Mesenchymal stem cell (in vitro differentiated cells and primary cell): Measurements from ENCODE around the gene RIPPLY3.

Experiments used
- DNase-seq: peaks from one replicate; pipeline ENCODE4 v3.0.0-alpha.2; 2013
- H2AFZ ChIP-seq: one replicate; pipeline ENCODE4 v1.6.1; 2013; ENCODE audit warnings: low read depth, mild to moderate bottlenecking, control low read depth, inconsistent platforms, low read length, moderate library complexity
- H2AK5ac ChIP-seq: 2 replicates; pipeline ENCODE4 v1.6.1; 2013; ENCODE audit warnings: low read length, moderate library complexity, mild to moderate bottlenecking, inconsistent platforms; ENCODE audit not compliant: severe bottlenecking
- H2BK120ac ChIP-seq: one replicate; pipeline ENCODE4 v1.6.1; 2013; ENCODE audit warnings: low read depth, mild to moderate bottlenecking, inconsistent platforms, low read length, moderate library complexity
- H2BK12ac ChIP-seq, 2 experiments: one replicate each; pipeline ENCODE4 v1.6.1; 2013; ENCODE audit warnings: inconsistent platforms in 2 of 2, low read length in 2 of 2, mild to moderate bottlenecking in 2 of 2, moderate library complexity in 2 of 2, control low read depth in 1 of 2
- H2BK15ac ChIP-seq: one replicate; pipeline ENCODE4 v1.6.1; 2013; ENCODE audit warnings: mild to moderate bottlenecking, low read depth, inconsistent platforms; ENCODE audit not compliant: poor library complexity, severe bottlenecking
- H2BK5ac ChIP-seq: 2 replicates; pipeline ENCODE4 v1.6.1; 2013; ENCODE audit warnings: low read depth, mild to moderate bottlenecking, low read length, control low read depth, inconsistent platforms; ENCODE audit not compliant: poor library complexity, severe bottlenecking
- H3K14ac ChIP-seq, 2 experiments: one replicate each; pipeline ENCODE4 v1.6.1; 2013; ENCODE audit warnings: inconsistent platforms in 2 of 2, low read length in 2 of 2, control low read depth in 1 of 2, mild to moderate bottlenecking in 1 of 2, moderate library complexity in 1 of 2
- H3K18ac ChIP-seq, 2 experiments: one replicate each; pipeline ENCODE4 v1.6.1; 2013; ENCODE audit warnings: inconsistent platforms in 2 of 2, low read length in 2 of 2, control low read depth in 1 of 2, low read depth in 1 of 2, mild to moderate bottlenecking in 1 of 2
- H3K23ac ChIP-seq, 2 experiments: one replicate each; pipeline ENCODE4 v1.6.1; 2013; ENCODE audit warnings: inconsistent platforms in 2 of 2, low read length in 2 of 2, mild to moderate bottlenecking in 2 of 2, moderate library complexity in 2 of 2, control low read depth in 1 of 2
- H3K27ac ChIP-seq: 2 replicates; pipeline ENCODE4 v1.5.1; 2013; ENCODE audit warnings: mild to moderate bottlenecking, moderate library complexity, low read length, control low read depth, inconsistent platforms; ENCODE audit not compliant: poor library complexity, severe bottlenecking
- H3K27me3 ChIP-seq, 2 experiments: 2 replicates each; pipeline versions ENCODE4 v1.6.1 to v1.7.0; 2013; ENCODE audit warnings: low read length in 2 of 2, mild to moderate bottlenecking in 2 of 2, moderate library complexity in 2 of 2, control low read depth in 1 of 2, inconsistent platforms in 1 of 2; ENCODE audit not compliant: control insufficient read depth in 1 of 2, insufficient read depth in 1 of 2
- H3K36me3 ChIP-seq, 2 experiments: 2 replicates each; pipeline versions ENCODE4 v1.6.1 to v1.7.0; 2013; ENCODE audit warnings: low read length in 2 of 2, control low read depth in 1 of 2, inconsistent platforms in 1 of 2, low read depth in 1 of 2, mild to moderate bottlenecking in 1 of 2; ENCODE audit not compliant: insufficient read depth in 2 of 2, control insufficient read depth in 1 of 2
- H3K4ac ChIP-seq, 2 experiments: one replicate each; pipeline ENCODE4 v1.6.1; 2013; ENCODE audit warnings: inconsistent platforms in 2 of 2, low read length in 2 of 2, mild to moderate bottlenecking in 2 of 2, moderate library complexity in 2 of 2, control low read depth in 1 of 2, low read depth in 1 of 2
- H3K4me1 ChIP-seq: 2 replicates; pipeline ENCODE4 v1.6.1; 2013; ENCODE audit warnings: low read depth, low read length, control low read depth; ENCODE audit not compliant: control insufficient read depth, insufficient read depth
- H3K4me2 ChIP-seq: 2 replicates; pipeline ENCODE4 v1.6.1; 2013; ENCODE audit warnings: low read length, mild to moderate bottlenecking, inconsistent platforms; ENCODE audit not compliant: poor library complexity, severe bottlenecking
- H3K4me3 ChIP-seq, 2 experiments: 2 replicates each; pipeline versions ENCODE4 v1.5.1 to v1.7.0; 2013; ENCODE audit warnings: low read length in 2 of 2, mild to moderate bottlenecking in 2 of 2, control low read depth in 1 of 2, low read depth in 1 of 2; ENCODE audit not compliant: insufficient read depth in 1 of 2
- H3K79me1 ChIP-seq: replicated peaks from 2 replicates; pipeline ENCODE4 v1.6.1; 2013; ENCODE audit warnings: mild to moderate bottlenecking, control low read depth, low read length, inconsistent platforms; ENCODE audit not compliant: poor library complexity, severe bottlenecking
- H3K9ac ChIP-seq: 2 replicates; pipeline ENCODE4 v1.7.0; 2013; ENCODE audit warnings: mild to moderate bottlenecking, low read length, moderate library complexity
- H3K9me3 ChIP-seq: 2 replicates; pipeline ENCODE4 v1.7.0; 2013; ENCODE audit warnings: mild to moderate bottlenecking, low read length; ENCODE audit not compliant: control insufficient read depth
- H4K8ac ChIP-seq: one replicate; pipeline ENCODE4 v1.6.1; 2013; ENCODE audit warnings: inconsistent platforms, mild to moderate bottlenecking, low read length, moderate library complexity
- H4K91ac ChIP-seq: one replicate; pipeline ENCODE4 v1.6.1; 2013; ENCODE audit warnings: mild to moderate bottlenecking, low read length, inconsistent platforms
- WGBS: methylation state at CpG from one replicate; pipeline ENCODE4 v1.1.7; 2013; ENCODE audit warnings: mixed read lengths; 5-methylcytosine and 5-hydroxymethylcytosine counted together

The RIPPLY3 gene

DNA sequence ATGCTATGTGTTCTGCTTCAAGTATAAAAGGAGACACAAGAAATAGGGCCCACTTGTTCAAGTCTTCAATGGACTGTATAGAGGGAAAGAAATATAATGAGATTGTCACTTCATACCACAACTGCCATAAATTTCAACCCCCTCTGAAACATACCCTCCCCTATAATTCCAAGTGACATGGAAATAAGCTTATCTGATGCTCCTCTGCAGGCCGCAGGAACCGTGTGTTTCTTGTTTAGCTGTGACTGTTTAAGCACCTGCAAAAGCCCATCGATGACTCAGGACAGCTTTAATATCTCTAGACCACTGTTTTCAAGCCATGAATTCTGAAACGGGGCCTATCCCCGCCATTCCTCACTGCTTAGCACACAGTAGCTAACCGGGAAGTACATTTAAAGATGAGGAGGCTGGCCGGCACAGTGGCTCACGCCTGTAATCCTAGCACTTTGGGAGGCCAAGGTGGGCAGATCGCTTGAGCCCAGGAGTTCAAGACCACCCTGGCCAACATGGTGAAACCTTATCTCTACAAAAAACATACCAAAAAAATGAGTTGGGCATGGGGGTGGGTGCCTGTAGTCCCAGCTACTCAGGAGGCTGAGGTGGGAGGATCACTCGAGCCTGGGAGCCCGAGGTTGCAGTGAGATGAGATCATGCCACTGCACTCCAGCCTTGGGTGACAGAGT, 44.3 kb upstream of the RIPPLY3 start:
- no peak overlapping the region for H4K8ac ChIP-seq
- H2BK15ac ChIP-seq: no peak overlapping the region
- H3K9ac ChIP-seq: no peak overlapping the region
- no peak overlapping the region for H3K23ac ChIP-seq
- no peak overlapping the region for H2BK5ac ChIP-seq
- H2AK5ac ChIP-seq: no peak overlapping the region
- H3K36me3 ChIP-seq: peaks cover 18 to 21% of the 10 kb centered on the region in 2 experiments
- H3K4ac ChIP-seq: no peak overlapping the region
- H3K27ac ChIP-seq: no peak overlapping the region
- no peak overlapping the region for H3K4me3 ChIP-seq
- H4K91ac ChIP-seq: no peak overlapping the region
- H2BK12ac ChIP-seq: no peak overlapping the region
- H3K9me3 ChIP-seq: no peaks in the 10 kb centered on the region
- H2BK120ac ChIP-seq: no peak overlapping the region
- no peak overlapping the region for H2AFZ ChIP-seq
- no peak overlapping the region for H3K14ac ChIP-seq
- no peak overlapping the region for H3K18ac ChIP-seq
- DNase-seq: no peak
- H3K27me3 ChIP-seq: no peaks in the 10 kb centered on the region
- no peak overlapping the region for H3K4me2 ChIP-seq
- 93% methylated on average over 10 of the region's 11 CpGs for WGBS
- peaks cover 20% of the 10 kb centered on the region for H3K79me1 ChIP-seq
- H3K4me1 ChIP-seq: peaks cover 7% of the 10 kb centered on the region

- no peak overlapping the region for H2AK5ac ChIP-seq
- H3K18ac ChIP-seq: no peak overlapping the region
- H3K23ac ChIP-seq: no peak overlapping the region
- H3K9me3 ChIP-seq: no peaks in the 10 kb centered on the region
- H3K4me2 ChIP-seq: no peak overlapping the region
- H3K36me3 ChIP-seq: peaks cover 11 to 19% of the 10 kb centered on the region in 2 experiments
- H2BK12ac ChIP-seq: no peak overlapping the region
- no peak overlapping the region for H3K4ac ChIP-seq
- H3K79me1 ChIP-seq: peaks cover 17% of the 10 kb centered on the region
- peaks cover 5% of the 10 kb centered on the region for H3K4me1 ChIP-seq
- H4K91ac ChIP-seq: no peak overlapping the region
- H2AFZ ChIP-seq: no peak overlapping the region
- H2BK120ac ChIP-seq: no peak overlapping the region
- H3K27ac ChIP-seq: no peak overlapping the region
- no peak overlapping the region for H3K14ac ChIP-seq
- H3K9ac ChIP-seq: no peak overlapping the region
- 93% methylated on average over 4 of the region's 4 CpGs for WGBS
- H2BK15ac ChIP-seq: no peak overlapping the region
- H2BK5ac ChIP-seq: no peak overlapping the region
- H4K8ac ChIP-seq: no peak overlapping the region
- H3K27me3 ChIP-seq: no peaks in the 10 kb centered on the region
- no peak overlapping the region for H3K4me3 ChIP-seq
- no peak for DNase-seq
These were observed 42.1 kb upstream of the RIPPLY3 start for GRCh38 chr21:36964398-36964797.

- H2AFZ ChIP-seq: no peak overlapping the region
- H3K23ac ChIP-seq: no peak overlapping the region
These were observed 41.4 kb upstream of the RIPPLY3 start for GRCh38 chr21:36964827-36965719.

DNA sequence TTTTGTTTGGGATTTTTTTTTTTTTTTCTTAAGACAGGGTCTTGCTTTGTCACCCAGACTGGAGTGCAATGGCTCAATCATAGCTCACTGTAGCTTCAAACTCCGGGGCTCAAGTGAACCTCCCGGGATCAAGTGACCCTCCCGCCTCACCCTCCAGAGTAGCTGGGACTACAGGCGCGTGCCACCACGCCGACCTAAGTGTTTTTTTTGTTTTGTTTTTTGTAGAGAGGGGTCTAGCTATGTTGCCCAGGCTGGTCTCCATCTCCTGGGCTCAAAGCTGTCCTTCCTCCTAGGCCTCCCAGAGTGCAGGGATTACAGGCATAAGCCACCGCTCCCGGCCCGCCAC, 40.8 kb upstream of the RIPPLY3 start:
- peak overlapping the region; percentile 91 for H4K91ac ChIP-seq
- no peak overlapping the region for H2BK5ac ChIP-seq
- peak overlapping the region in 1 of 2 experiments; percentile 78 for H3K4ac ChIP-seq
- no peak overlapping the region for H2AK5ac ChIP-seq
- H3K23ac ChIP-seq: no peak overlapping the region
- H3K9me3 ChIP-seq: no peaks in the 10 kb centered on the region
- peak overlapping the region; percentile 77 to 83 for H3K4me3 ChIP-seq
- H4K8ac ChIP-seq: peak overlapping the region; percentile 92
- peak overlapping the region in 1 of 2 experiments; percentile 6 for H2BK12ac ChIP-seq
- 71% methylated on average over 10 of the region's 10 CpGs for WGBS
- no peak overlapping the region for H3K14ac ChIP-seq
- peak overlapping the region; percentile 60 for H2AFZ ChIP-seq
- peaks cover 5% of the 10 kb centered on the region for H3K4me1 ChIP-seq
- peak; percentile 23 for DNase-seq
- no peak overlapping the region for H3K27ac ChIP-seq
- peak overlapping the region; percentile 91 for H3K9ac ChIP-seq
- H3K79me1 ChIP-seq: peaks cover 16% of the 10 kb centered on the region
- no peaks in the 10 kb centered on the region for H3K27me3 ChIP-seq
- peak overlapping the region; percentile 89 for H3K4me2 ChIP-seq
- H2BK120ac ChIP-seq: no peak overlapping the region
- peak overlapping the region; percentile 95 to 96 for H3K18ac ChIP-seq
- no peak overlapping the region for H2BK15ac ChIP-seq
- H3K36me3 ChIP-seq: peaks cover 1 to 7% of the 10 kb centered on the region in 2 experiments

More at GRCh38 chr21:36964827-36965719, 41.4 kb upstream of the RIPPLY3 start:
- Histone ChIP-seq H4K91ac (no peak overlapping the region), H3K4me1 (peaks cover 5% of the 10 kb centered on the region), H2BK120ac (no peak overlapping the region), H3K36me3 (peaks cover 4 to 13% of the 10 kb centered on the region in 2 experiments), H3K9me3 (no peaks in the 10 kb centered on the region), H4K8ac (no peak overlapping the region), H2BK12ac (no peak overlapping the region), H2BK5ac (no peak overlapping the region), H3K27me3 (no peaks in the 10 kb centered on the region), H3K79me1 (peaks cover 16% of the 10 kb centered on the region), H3K4ac (no peak overlapping the region), H3K4me2 (no peak overlapping the region), H3K27ac (no peak overlapping the region), H3K14ac (no peak overlapping the region), H3K4me3 (peak overlapping the region in 1 of 2 experiments; percentile 83), H2BK15ac (no peak overlapping the region), H3K9ac (peak overlapping the region; percentile 91), H3K18ac (no peak overlapping the region), H2AK5ac (no peak overlapping the region)
- 86% methylated on average over 7 of the region's 8 CpGs for WGBS
- DNase-seq: no peak
